CD4-positive, alpha-beta T cell treated with Interleukin-1 beta for 1 hour (primary cell): Measurements from ENCODE around the gene GDF2.

Experiments used
- DNase-seq, 2 donors: peaks; one replicate each; pipeline ENCODE4 v3.0.0-alpha.2; 2020 to 2022

The GDF2 gene

DNA sequence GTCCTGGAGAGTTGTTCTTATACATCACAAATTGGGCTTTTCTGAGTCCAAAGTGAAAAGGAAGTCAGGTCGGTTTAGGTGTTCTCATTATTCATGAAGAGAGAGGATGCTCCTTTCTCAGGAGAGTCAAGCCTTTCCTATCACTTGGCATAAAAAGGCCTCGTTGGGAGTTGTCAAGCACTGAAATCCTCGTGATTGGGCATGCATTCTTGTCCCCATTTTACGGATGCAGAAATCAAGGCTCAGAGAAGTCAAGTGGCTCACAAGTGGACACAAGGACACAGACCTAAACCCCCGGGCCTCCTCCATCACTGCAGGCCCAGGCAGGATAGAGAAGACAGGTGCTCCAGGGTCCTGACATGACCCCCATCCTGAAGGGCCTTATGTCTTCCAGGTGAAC, 34.5 kb downstream of the GDF2 start:
- DNase-seq: no peak

DNA sequence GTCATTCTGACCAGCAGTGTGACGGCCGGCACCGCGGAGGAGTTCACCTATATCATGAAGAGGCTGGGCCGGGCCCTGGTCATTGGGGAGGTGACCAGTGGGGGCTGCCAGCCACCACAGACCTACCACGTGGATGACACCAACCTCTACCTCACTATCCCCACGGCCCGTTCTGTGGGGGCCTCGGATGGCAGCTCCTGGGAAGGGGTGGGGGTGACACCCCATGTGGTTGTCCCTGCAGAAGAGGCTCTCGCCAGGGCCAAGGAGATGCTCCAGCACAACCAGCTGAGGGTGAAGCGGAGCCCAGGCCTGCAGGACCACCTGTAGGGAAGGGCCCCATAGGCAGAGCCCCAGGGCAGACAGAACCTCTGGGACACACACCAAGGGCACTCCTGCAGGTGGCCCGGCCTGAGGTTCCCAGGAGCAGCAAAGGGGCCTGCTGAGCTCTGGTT, 34.9 kb downstream of the GDF2 start:
- DNase-seq: no peak

DNA sequence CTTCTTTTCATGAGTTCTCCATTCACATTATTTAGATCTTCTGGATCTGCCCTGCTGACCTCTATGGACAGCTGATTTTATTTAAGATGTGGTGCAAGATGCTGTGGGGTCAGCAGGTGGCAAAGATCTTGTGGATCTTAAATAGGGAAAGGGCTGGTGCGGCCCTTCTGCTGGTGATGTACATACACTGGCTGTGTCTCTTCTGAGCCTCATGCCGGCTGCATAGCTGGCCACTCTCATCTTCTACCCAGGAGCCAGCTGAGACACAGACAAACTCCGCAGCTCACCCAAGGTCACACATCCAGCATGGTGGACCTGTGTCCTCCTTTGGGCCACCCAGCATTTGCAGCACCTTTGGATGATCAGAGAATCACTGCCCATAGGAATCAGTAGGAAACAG, 35.7 kb downstream of the GDF2 start:
- DNase-seq: no peak

DNA sequence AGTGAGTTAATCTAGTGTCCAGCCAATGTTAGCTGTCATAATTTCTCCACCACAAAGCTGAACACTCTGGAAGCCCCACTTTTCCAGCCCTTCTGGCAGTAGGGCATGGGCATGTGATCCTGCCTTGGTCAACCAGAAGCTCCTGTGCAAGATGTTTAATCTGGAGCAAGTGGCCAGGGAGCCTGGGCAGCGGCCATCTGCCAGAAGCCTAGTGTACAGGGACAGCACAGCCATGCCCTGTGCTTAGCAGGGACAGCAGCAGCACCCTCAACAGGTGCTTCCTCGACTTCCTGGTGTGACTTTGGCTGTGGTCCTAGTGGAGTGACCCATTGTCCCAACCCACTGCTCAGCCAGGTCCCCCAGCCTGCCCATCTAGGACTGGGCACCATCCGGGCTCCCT, 36.2 kb downstream of the GDF2 start:
- no peak for DNase-seq

DNA sequence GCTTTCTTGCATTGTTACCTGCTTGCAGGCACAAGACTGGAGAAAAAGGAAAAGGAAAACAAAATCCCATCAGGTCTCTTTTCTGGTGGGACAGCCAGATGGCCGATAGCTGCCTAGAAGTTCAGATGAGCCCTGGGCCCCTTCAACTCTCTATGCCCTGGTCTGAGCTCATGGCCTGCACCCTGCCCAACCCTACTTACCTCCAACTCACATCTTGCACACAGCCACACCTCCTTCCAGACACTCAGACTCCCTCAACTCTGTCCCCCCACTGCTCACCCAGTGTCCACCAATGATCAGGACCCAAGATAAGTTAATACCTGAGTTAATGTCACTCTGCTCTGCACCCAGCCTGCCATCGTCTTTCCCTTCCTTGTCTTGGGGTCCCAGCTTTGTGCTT, 36.8 kb downstream of the GDF2 start:
- DNase-seq: no peak

DNA sequence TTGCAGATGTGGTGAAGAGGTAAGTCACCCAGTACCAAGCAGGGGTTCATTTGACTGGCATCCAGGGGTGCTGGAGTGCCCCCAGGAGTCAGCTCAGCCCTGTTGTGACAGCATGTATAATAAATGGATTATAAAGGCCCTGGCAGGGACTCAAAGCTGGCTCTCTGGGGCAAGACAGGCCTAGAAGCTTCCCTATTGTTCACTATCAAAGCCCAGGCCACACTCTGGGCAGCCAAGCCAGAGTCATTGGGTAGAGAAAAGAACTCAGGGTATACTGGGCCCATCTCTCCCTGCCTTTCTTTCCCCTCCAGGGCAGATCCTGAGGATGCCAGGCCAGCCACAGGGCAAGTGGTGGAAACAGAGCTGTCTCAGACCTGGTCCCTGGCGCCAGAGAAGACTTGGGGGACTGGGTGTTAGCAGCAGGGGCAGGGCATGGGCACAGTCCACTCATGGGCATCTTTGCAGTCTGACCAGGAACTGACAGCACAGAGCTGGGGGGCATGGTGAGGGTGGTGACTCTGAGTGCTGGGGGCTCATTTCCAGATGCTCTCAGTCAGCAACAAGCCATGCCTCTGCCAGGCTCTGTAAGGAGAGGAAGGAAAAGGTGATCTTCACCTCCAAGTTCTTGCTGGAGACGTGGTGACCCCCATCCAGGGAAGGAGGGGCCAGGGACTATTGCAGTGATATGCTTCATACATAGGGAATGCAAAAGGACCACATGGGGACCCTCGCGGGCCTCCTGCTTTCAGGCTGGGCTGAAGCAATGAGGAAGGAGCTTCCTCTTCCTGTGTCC, 37.6 kb downstream of the GDF2 start:
- no peak for DNase-seq

DNA sequence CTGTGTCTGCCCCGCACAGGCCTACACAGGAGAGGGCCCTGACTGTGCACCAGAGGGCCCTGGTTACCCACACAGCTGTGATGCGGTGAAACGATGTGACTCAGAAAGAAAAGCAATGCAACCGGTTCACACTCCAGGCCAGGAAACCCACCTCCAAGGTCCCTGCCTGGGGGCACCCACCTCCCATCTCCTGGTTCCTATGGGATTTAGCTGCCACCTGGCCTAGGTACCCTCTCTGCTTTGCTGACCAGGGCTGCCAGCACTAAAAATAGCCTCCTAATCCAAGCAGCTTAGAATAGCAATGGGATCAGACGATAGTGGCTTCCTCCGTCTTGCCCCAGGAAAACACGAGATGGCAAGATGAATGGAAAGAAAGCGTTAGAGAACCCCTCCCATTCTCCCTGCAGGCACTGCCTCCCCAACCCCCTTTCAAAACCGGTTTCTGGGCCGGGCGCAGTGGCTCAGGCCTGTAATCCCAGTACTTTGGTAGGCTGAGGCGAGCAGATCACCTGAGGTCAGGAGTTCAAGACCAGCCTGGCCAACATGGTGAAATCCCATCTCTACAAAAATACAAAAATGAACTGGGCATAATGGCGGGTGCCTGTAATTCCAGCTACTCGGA, 38.3 kb downstream of the GDF2 start:
- no peak for DNase-seq

DNA sequence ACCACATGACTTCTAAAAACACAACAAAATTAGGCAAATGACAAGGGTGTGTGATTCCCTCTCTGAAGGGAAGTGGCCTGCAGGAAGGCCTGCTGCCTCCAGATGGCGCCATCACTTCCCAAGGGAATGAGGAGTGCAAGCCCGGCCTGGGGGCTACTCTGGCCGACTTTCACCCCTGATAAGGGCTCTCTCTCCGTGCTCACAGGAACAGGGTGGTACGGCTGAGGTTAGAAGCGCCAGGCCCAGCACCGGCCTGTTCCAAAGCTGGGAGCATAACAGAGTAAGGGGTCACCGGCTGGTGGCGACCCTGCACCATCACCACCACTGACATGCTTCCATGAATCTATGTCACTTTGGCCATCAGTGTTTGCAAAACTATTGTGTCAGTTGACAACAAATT, 39.0 kb downstream of the GDF2 start:
- peak in 1 of 2 donors; percentile 10 for DNase-seq

DNA sequence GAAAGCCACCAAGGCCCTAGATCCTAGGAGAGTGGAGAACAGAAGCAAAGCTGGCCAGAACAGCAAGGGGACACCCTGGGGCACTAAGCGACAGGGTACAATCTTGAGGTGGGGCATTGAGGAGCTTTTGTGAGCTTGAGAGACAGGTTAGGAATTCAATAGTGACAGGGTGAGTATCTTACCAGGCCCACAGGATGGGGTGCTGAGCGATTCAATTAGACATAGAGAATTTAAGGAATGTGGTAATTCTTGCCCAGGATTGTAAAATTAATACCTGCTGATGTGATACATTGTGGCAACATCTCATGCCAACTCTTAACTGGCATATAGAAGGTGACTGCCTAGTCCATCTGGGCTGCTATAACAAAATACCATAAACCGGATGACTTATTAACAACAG, 39.9 kb downstream of the GDF2 start:
- no peak for DNase-seq

DNA sequence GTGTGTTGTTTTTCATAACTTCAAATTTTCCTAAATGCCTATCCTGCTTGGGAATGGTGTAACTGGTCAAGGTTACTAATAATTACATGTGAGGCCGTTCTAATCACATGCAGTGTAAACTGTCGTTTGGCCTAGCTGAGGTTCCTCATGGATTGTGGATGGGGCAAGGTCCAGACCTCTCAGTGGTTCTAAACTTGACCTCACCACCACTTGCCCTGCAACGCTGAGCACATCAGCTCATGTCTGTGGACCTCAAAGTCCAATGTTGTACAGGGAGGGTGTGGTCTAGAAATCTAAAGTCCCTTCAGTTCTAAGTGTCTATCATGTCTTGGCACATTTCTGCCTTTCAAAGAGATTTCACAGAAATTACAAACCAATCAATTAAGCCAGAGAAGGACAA, 41.5 kb downstream of the GDF2 start:
- DNase-seq: no peak

DNA sequence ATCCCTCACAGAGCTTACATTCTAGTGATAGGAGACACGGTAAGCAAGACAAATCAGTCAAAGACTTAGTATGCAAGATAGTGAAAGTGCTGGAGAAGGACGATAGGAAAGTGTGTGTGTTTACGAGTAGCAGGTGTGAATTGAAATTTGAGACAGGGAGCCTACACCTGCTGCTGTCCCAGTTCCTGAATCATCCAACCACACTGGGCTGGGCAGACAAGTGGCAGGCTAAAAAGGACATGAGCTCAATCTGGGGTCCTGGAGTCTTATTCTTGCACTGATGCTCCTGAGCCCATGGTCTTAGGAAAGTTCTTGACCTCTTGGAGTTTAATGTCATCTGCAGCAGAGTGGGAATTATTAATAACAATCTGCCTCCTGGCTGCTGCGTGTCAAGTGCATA, 42.1 kb downstream of the GDF2 start:
- no peak for DNase-seq

DNA sequence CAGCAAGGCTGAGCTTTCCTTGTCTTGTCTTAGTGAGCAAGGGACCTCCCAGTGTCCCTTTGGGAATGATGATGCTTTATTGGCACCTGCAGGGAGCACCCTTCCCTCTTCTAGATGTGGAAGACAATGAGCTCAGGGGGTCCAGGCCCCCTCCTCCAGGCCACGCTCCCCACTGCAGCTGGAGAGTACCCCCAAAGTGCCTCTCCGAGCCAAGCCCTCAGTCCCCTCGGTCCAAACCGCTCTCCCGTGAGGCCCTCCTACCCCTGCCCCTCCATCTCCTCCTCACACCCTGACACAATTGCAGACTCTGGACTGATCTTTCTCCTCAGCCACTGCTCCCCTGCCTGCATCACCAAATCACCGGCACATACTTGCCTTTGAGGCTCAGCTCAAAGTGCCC, 42.7 kb downstream of the GDF2 start:
- no peak for DNase-seq

DNA sequence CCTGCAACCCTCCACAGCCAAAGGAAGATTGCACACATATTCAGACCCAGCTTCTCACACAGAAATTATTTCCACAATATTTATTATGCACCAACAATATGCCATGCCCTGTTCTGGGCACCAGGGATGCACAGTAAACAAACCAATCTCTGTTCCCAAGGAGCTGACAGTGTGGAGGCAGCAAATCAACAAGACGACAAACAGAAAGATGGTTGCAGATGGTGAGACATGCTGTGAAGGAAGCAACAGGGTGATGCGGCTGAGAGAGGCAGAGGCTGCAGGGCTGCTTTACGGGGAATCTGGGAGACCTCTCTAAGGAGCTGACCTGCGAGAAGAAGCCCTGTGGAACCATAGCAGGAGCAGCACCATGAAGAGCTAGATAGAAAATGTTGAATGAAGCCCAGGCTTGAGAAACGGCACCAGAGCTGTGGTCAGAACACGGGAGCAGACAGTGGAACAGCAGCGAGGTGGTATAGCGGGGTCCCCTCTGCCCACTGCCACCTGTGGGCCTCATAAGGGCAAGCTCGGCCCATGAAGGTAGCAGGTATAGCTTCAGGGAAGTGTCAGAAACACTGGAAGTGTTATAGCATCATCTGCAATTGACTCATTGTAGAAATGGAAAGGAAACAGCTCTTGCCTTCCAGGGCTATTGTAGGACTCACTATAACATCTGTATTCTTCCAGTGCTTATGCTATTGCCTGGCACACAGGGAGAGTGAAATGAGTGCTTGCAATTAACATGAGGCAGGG, 43.4 kb downstream of the GDF2 start:
- no peak for DNase-seq

DNA sequence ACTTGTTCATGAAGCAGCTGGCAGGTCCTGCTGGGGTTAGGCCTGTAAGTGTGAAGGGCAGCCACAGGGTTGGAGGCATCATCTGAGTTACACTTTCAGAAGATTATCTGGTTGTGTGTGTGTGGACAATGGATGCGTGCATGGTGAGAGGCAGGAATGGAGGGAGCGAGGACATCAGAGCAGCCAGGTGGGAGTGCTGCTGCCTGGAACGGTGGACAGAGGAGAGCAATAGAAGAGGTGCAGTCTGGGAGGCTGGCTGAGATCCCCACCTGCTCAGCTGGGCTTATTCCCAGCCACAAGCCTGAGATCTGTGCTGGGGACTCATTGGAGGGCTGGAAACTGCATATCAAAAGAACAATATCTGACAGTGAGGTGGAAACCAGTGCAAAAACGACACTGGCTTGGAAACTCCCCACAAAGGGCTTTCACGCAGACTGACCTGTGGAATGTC, 44.0 kb downstream of the GDF2 start:
- no peak for DNase-seq

DNA sequence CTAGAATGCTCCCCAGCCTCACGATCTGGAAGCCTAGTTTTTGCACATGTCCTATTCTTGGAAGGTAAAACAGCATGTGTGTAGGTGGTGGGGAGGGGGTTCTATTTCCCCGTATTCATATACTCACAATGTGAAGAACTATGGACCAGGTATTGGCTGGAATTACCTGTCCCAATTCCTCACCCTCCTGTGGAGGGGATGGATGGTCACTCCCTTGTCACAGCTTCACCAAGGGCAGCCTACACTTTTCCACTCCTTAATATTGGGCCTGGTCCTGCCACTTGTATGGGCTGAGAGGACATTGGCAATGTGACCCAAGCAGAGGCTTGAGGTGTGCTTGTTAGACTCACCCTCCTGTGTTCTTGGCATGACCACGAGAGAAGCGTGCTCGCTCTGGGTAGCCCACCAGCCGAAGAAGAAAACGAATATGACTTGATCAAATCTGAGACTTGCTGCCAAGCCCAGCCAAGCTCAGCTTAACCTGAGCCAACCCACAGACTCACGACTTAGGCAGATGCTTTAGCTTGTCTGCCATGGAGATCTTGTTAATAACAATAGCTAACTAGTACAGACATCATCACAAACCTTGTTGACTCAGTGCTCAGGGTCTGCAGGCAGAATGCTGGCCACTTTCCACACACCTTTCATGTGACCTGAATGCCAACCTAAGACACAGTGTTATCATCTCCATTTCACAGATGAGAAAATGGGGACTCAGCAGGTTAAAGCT, 44.6 kb downstream of the GDF2 start:
- DNase-seq: no peak

DNA sequence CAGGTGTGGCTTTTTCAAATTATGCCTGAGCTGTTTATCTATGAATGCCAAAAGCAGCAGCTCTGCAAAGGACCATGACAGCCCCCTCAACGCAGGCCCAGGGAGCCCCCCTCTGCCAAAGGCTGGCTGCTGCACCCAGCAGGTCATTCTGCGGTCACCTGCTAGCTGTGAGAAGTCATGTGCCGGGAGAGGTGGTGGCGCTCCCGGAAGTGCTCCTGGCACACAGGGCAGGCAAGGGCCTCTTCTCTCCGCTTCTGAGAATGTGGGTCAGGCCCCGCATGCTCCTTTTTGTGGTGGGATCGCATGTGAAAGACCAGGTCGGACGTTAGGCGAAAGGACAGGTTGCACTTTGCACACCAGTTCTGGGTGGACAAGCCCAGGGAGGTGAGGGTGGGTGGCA, 45.4 kb downstream of the GDF2 start:
- no peak for DNase-seq

DNA sequence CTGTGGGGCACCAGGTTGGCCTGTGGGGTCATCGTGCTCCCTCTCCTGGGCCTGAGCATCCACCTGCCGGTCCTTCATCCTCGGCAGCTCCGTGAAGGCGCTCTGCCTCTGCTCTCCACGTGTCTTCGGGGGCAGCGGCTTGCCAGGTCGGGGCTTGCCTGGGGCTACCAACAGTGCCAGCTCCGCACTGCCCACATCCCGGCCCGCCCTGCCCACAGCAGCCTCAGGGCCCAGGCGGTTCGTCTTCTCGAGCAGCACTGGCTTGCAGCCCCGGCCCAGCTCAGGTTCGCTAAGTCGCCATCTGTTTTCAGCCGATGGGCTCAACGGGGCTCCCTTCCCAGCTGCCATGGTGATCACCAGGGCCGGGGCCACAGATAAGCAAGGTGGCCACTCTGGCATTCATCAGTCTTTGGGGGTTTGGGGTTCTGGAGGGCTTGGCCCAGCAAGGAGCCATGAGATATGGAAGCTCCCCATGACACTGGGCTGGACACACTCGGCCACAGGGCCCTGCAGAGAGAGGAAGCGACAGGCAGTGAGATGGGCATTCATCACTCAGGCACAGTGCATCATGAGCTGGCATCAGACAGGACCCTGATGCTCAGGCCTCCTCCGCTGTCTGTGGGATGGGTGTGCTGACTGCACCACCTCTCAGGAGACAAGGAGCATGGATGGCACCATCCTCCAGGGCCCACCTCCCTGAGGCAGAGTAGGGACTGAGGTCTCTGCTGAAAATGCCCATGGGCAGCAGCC, 46.4 kb downstream of the GDF2 start:
- no peak for DNase-seq

DNA sequence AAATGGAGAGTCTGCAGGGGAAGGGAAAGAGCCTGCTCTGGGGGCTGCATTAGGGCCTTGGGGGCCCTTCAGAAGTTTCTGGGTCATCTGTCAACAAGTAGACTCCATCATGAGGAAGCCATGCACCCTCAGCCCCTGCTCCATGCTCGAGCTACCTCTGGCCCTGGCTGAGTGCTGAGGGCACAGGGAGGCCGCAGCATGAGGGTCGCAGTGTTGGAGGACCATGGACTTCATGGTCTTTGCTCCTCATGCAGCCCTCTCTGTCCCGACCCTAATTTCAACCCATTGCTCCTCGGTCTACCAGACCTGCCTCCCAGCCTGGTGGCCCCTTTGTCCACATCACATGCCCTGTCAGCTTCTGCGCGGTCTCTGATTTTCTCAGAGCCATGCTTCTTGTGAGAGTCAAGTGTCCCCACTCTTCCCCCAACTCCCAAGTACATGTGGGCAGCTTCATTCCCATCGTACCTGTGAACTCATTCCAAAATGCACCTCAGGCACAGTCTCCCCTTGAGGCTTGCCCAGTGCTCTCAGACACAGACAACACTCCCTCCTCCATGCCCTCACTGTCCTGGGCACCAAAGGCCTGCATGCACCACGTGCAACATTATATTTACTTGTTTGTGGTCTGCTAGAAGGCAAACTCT, 47.1 kb downstream of the GDF2 start:
- DNase-seq: no peak

DNA sequence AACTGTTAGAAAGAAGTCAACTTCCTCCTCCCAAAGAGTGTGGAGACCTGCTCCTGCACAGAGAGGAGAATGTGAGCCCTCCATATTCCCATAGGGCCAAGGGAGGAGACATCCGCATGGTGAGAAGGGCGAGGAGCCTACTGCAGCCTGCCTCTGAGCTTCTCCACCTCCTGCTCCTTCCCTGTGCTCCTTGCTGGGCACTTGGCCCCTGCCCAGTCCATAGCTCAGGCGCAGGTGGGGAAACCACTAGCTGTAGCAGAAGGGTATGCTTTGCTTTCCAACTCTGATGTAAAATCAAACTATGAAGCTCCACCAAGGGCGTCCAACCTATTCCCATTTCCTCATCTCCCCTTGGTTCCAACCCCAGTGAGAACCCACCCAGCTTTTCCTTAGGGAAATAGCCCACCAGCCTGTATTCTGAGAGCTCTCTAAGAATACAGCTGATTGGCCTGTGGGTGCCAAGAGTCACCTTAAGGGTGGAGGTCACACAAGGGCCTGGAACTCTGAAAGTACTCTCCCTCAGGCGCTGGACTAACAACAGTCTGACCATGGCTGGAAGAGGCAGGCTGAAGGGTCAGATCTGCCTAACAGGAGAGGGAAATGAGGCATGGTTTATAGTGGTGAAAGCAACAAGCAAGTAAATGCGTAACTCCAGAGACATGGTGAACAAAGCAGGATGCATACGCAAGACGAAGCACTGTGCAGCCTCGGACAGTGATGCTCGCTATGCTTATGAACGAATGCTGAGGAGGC, 47.9 kb downstream of the GDF2 start:
- DNase-seq: no peak

DNA sequence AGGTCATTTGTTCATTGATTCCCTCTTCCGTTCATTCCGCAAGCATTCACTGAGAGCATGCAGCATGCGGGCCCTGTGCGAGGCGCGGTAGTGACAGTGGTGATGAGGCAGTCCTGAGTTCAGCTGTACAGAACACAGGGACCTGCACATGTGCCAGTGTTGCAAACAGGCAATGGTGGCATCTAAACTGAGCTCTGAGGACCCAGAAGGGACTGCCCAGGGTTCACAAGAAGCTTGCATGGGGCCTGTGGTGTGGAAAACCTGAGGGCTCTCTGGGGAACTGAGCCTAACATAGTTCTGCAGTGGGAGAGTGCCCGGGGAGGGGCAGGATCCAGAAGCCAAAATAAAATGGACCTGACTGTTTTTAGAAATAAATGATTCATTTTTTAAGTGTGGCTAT, 48.6 kb downstream of the GDF2 start:
- no peak for DNase-seq
